ENCODE data around the gene GRIA3.

DNA sequence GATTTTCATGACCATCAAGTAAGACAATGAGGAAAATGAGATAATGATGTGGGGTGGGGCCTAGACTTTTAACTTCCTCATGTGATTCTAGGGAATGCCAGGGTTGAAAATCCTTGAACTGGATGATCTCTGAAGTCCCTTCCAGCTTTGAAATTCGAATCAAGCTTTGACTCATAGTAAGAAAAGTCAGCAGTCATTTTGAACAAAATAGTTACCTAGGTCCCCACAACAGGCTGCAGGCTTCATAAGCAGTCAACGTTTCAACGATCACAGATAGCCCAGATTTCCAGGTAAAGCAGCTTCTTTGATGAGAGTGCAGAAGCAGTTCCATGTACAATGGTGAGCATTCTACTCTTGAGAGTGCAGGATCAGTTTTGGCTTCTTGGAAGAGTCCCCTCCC, 93.7 kb downstream of the GRIA3 start:
- TF ChIP-seq TAF1 (IDR thresholded peaks at IDR 0.05; ENCODE audit: borderline replicate concordance, low read depth, low read length) (no peak), POLR2AphosphoS5 (IDR thresholded peaks at IDR 0.05; ENCODE audit: low read depth, low read length) (no peak), POLR2A (IDR thresholded peaks at IDR 0.05; ENCODE audit: low read depth, low read length) (no peak)

Measured in GM12892 (cell line).